Measurements from ENCODE around the gene ABCA3. TPM values are rescaled to one million over a fixed set of nuclear protein-coding genes. Genes with fewer than 3 reads are reported as not detected.

ABCA3 gene
- total RNA-seq, 1 donor from 2014 or later = 11.1 TPM

- no peak overlapping the region for H3K4me3 Mint-ChIP-seq (ENCODE audit: low read depth)
- intact Hi-C loops (cut with micrococcal nuclease) = no loop called here
- no peaks in the 10 kb centered on the region for H3K4me1 Mint-ChIP-seq (ENCODE audit: low read depth)
- H3K27me3 Mint-ChIP-seq (ENCODE audit: low read depth) = no peaks in the 10 kb centered on the region
- no peak overlapping the region for H3K27ac Mint-ChIP-seq
- peaks cover 11% of the 10 kb centered on the region for H3K36me3 Mint-ChIP-seq (ENCODE audit: low read depth)
- DNase-seq (ENCODE audit: low spot score) = no peak
- no peaks in the 10 kb centered on the region for H3K9me3 Mint-ChIP-seq
Measured at GRCh38 chr16:2237102-2237482, 103.4 kb downstream of the ABCA3 start.

GRCh38 chr16:2236337-2237101 lies 104.0 kb downstream of the ABCA3 start, which contains the start of gene DNASE1L2:
Gene DNASE1L2 (plus strand): TSS chr16:2236444. CDS start chr16:2236817, 373 bp downstream.
- H3K27me3 Mint-ChIP-seq (ENCODE audit: low read depth) = no peaks in the 10 kb centered on the region
- peaks cover 11% of the 10 kb centered on the region for H3K36me3 Mint-ChIP-seq (ENCODE audit: low read depth)
- H3K9me3 Mint-ChIP-seq = no peaks in the 10 kb centered on the region
- no peak within 1 kb of the TSS for H3K27ac Mint-ChIP-seq
- H3K4me3 Mint-ChIP-seq (ENCODE audit: low read depth) = no peak within 1 kb of the TSS
- no peaks in the 10 kb centered on the region for H3K4me1 Mint-ChIP-seq (ENCODE audit: low read depth)
- intact Hi-C loops (cut with micrococcal nuclease) = no loop called here
- no peak for DNase-seq (ENCODE audit: low spot score)

GRCh38 chr16:2235695-2236336 lies 104.7 kb downstream of the ABCA3 start:
- intact Hi-C loops (cut with micrococcal nuclease) = no loop called here
- Mint-ChIP-seq H3K36me3 (ENCODE audit: low read depth) (peaks cover 11% of the 10 kb centered on the region), H3K27me3 (ENCODE audit: low read depth) (no peaks in the 10 kb centered on the region), H3K4me3 (ENCODE audit: low read depth) (no peak overlapping the region), H3K9me3 (no peaks in the 10 kb centered on the region), H3K27ac (no peak overlapping the region), H3K4me1 (ENCODE audit: low read depth) (no peaks in the 10 kb centered on the region)
- DNase-seq (ENCODE audit: low spot score) = no peak

- H3K4me3 Mint-ChIP-seq (ENCODE audit: low read depth) = no peak overlapping the region
- no peaks in the 10 kb centered on the region for H3K9me3 Mint-ChIP-seq
- no peak overlapping the region for H3K27ac Mint-ChIP-seq
- H3K4me1 Mint-ChIP-seq (ENCODE audit: low read depth) = no peaks in the 10 kb centered on the region
- no peak for DNase-seq (ENCODE audit: low spot score)
- intact Hi-C loops (cut with micrococcal nuclease) = no loop called here
- H3K27me3 Mint-ChIP-seq (ENCODE audit: low read depth) = no peaks in the 10 kb centered on the region
- peaks cover 12% of the 10 kb centered on the region for H3K36me3 Mint-ChIP-seq (ENCODE audit: low read depth)
Measured at GRCh38 chr16:2235234-2235651, 105.3 kb downstream of the ABCA3 start.

- Mint-ChIP-seq H3K4me3 (ENCODE audit: low read depth) (no peak overlapping the region), H3K27me3 (ENCODE audit: low read depth) (no peaks in the 10 kb centered on the region), H3K36me3 (ENCODE audit: low read depth) (peaks cover 16% of the 10 kb centered on the region), H3K4me1 (ENCODE audit: low read depth) (no peaks in the 10 kb centered on the region), H3K9me3 (no peaks in the 10 kb centered on the region), H3K27ac (no peak overlapping the region)
- DNase-seq (ENCODE audit: low spot score) = no peak
- intact Hi-C loops (cut with micrococcal nuclease) = no loop called here
Measured at GRCh38 chr16:2234813-2235170, 105.7 kb downstream of the ABCA3 start.

GRCh38 chr16:2233872-2234812 lies 106.4 kb downstream of the ABCA3 start:
- H3K36me3 Mint-ChIP-seq (ENCODE audit: low read depth) = peaks cover 18% of the 10 kb centered on the region
- no peak for DNase-seq (ENCODE audit: low spot score)
- intact Hi-C loops (cut with micrococcal nuclease) = no loop called here
- no peaks in the 10 kb centered on the region for H3K9me3 Mint-ChIP-seq
- no peak overlapping the region for H3K27ac Mint-ChIP-seq
- H3K4me3 Mint-ChIP-seq (ENCODE audit: low read depth) = no peak overlapping the region
- no peaks in the 10 kb centered on the region for H3K27me3 Mint-ChIP-seq (ENCODE audit: low read depth)
- H3K4me1 Mint-ChIP-seq (ENCODE audit: low read depth) = no peaks in the 10 kb centered on the region

GRCh38 chr16:2233046-2233775 lies 107.3 kb downstream of the ABCA3 start:
- Mint-ChIP-seq H3K9me3 (no peaks in the 10 kb centered on the region), H3K36me3 (ENCODE audit: low read depth) (peaks cover 19% of the 10 kb centered on the region), H3K27me3 (ENCODE audit: low read depth) (no peaks in the 10 kb centered on the region), H3K27ac (no peak overlapping the region), H3K4me3 (ENCODE audit: low read depth) (no peak overlapping the region), H3K4me1 (ENCODE audit: low read depth) (no peaks in the 10 kb centered on the region)
- intact Hi-C loops (cut with micrococcal nuclease) = no loop called here
- DNase-seq (ENCODE audit: low spot score) = no peak

GRCh38 chr16:2232094-2232990 lies 108.2 kb downstream of the ABCA3 start:
- no peak overlapping the region for H3K27ac Mint-ChIP-seq
- no peaks in the 10 kb centered on the region for H3K27me3 Mint-ChIP-seq (ENCODE audit: low read depth)
- DNase-seq (ENCODE audit: low spot score) = no peak
- H3K4me1 Mint-ChIP-seq (ENCODE audit: low read depth) = no peaks in the 10 kb centered on the region
- H3K36me3 Mint-ChIP-seq (ENCODE audit: low read depth) = peaks cover 19% of the 10 kb centered on the region
- no peaks in the 10 kb centered on the region for H3K9me3 Mint-ChIP-seq
- no peak overlapping the region for H3K4me3 Mint-ChIP-seq (ENCODE audit: low read depth)
- intact Hi-C loops (cut with micrococcal nuclease) = no loop called here

- Mint-ChIP-seq H3K4me3 (ENCODE audit: low read depth) (no peak overlapping the region), H3K36me3 (ENCODE audit: low read depth) (peaks cover 19% of the 10 kb centered on the region), H3K27ac (no peak overlapping the region), H3K27me3 (ENCODE audit: low read depth) (no peaks in the 10 kb centered on the region), H3K9me3 (no peaks in the 10 kb centered on the region), H3K4me1 (ENCODE audit: low read depth) (peaks cover under 1% of the 10 kb centered on the region)
- no peak for DNase-seq (ENCODE audit: low spot score)
- intact Hi-C loops (cut with micrococcal nuclease) = no loop called here
Measured at GRCh38 chr16:2231016-2231931, 109.3 kb downstream of the ABCA3 start.

GRCh38 chr16:2230376-2230775 lies 110.2 kb downstream of the ABCA3 start:
- Mint-ChIP-seq H3K9me3 (no peaks in the 10 kb centered on the region), H3K27ac (no peak overlapping the region), H3K27me3 (ENCODE audit: low read depth) (no peaks in the 10 kb centered on the region), H3K36me3 (ENCODE audit: low read depth) (peaks cover 22% of the 10 kb centered on the region), H3K4me1 (ENCODE audit: low read depth) (peaks cover 5% of the 10 kb centered on the region), H3K4me3 (ENCODE audit: low read depth) (no peak overlapping the region)
- intact Hi-C loops (cut with micrococcal nuclease) = no loop called here
- DNase-seq (ENCODE audit: low spot score) = no peak

- Mint-ChIP-seq H3K9me3 (no peaks in the 10 kb centered on the region), H3K4me1 (ENCODE audit: low read depth) (peaks cover 5% of the 10 kb centered on the region), H3K27ac (no peak overlapping the region), H3K27me3 (ENCODE audit: low read depth) (no peaks in the 10 kb centered on the region), H3K36me3 (ENCODE audit: low read depth) (peaks cover 19% of the 10 kb centered on the region), H3K4me3 (ENCODE audit: low read depth) (no peak overlapping the region)
- intact Hi-C loops (cut with micrococcal nuclease) = no loop called here
- DNase-seq (ENCODE audit: low spot score) = no peak
Measured at GRCh38 chr16:2229632-2230250, 110.8 kb downstream of the ABCA3 start.
